ENCODE measurements around the gene SPATS2L. TPM values are rescaled to one million over a fixed set of nuclear protein-coding genes. Genes with fewer than 3 reads are reported as not detected.

SPATS2L gene
- total and polyA plus RNA-seq, 2 donors (not counting 1 experiment from before 2014, with no cell fraction given) = 0.27 to 0.44 TPM

DNA sequence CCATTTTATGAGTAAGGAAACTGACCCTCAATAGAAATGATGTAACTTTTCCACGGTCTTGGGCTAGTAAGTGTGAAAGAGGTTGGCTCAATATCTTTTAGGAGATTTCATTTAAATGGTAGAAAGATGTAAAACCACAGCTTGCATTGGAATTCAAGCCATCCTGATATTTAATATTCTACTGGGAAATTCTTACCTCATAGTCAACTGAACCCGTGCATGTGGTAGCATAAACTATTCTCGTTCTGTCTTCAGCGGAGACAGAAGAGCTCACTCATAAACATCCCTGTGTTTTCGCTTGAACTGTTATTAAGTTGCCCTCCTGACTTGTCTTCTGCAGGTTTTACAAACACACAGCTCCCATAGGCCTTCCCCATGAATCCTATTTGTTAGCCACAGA, 8.5 kb upstream of the SPATS2L start:
- no peak overlapping the region for H3K4me2 ChIP-seq (replicated peaks; ENCODE audit: low read depth, low read length, poor library complexity, severe bottlenecking)
- ATAC-seq (ENCODE audit: low read depth) (no peak), DNase-seq (no peak)
- no peak overlapping the region for H3K27ac Mint-ChIP-seq
- H3K4me1 Mint-ChIP-seq = no peaks in the 10 kb centered on the region
- TF ChIP-seq, protein P1, sequence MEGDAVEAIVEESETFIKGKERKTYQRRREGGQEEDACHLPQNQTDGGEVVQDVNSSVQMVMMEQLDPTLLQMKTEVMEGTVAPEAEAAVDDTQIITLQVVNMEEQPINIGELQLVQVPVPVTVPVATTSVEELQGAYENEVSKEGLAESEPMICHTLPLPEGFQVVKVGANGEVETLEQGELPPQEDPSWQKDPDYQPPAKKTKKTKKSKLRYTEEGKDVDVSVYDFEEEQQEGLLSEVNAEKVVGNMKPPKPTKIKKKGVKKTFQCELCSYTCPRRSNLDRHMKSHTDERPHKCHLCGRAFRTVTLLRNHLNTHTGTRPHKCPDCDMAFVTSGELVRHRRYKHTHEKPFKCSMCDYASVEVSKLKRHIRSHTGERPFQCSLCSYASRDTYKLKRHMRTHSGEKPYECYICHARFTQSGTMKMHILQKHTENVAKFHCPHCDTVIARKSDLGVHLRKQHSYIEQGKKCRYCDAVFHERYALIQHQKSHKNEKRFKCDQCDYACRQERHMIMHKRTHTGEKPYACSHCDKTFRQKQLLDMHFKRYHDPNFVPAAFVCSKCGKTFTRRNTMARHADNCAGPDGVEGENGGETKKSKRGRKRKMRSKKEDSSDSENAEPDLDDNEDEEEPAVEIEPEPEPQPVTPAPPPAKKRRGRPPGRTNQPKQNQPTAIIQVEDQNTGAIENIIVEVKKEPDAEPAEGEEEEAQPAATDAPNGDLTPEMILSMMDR (IDR thresholded peaks at IDR 0.05) = no peak
- TF ChIP-seq EZH2 (IDR thresholded peaks at IDR 0.05; ENCODE audit: borderline replicate concordance, insufficient read depth, low read depth, low read length, poor library complexity, severe bottlenecking) = no peak
- no peaks in the 10 kb centered on the region for H3K4me1 ChIP-seq (ENCODE audit: control insufficient read depth in 2 of 2, insufficient read depth in 2 of 2, low read length in 2 of 2)
- no peak overlapping the region for H2AFZ ChIP-seq (ENCODE audit: insufficient read depth, low read depth, low read length, poor library complexity, severe bottlenecking)
- no peaks in the 10 kb centered on the region for H3K36me3 ChIP-seq (replicated peaks in 1 of 2; ENCODE audit: control extremely low read depth in 1 of 2, control insufficient read depth in 1 of 2, extremely low read depth in 1 of 2, insufficient read depth in 2 of 2, low read length in 1 of 2)
- H3K4me3 ChIP-seq (ENCODE audit: control extremely low read depth in 1 of 5, extremely low read depth in 1 of 5, insufficient read depth in 1 of 5, low read depth in 2 of 5, low read length in 4 of 5) = no peak overlapping the region
- intact Hi-C loops (cut with micrococcal nuclease) = no loop called here
- no peak overlapping the region for H3K27ac ChIP-seq (ENCODE audit: low read length in 2 of 2)
- H4K20me1 ChIP-seq (ENCODE audit: control insufficient read depth, insufficient read depth, low read length, poor library complexity, severe bottlenecking) = no peaks in the 10 kb centered on the region
- POLR2A ChIA-PET = no interaction called here
- no peaks in the 10 kb centered on the region for H3K9me3 ChIP-seq (ENCODE audit: control extremely low read depth in 1 of 3, control insufficient read depth in 2 of 3, insufficient read depth in 1 of 3, low read length in 2 of 3)
- peaks cover 31% of the 10 kb centered on the region for H3K27me3 Mint-ChIP-seq
- WGBS (ENCODE audit: insufficient coverage) = 93% methylated on average over 4 of the region's 5 CpGs
- H3K79me2 ChIP-seq (ENCODE audit: control insufficient read depth, insufficient read depth, low read length) = no peaks in the 10 kb centered on the region
- peaks cover 0 to 6% (median 0%) of the 10 kb centered on the region in 4 experiments for H3K27me3 ChIP-seq (replicated peaks in 1 of 4; ENCODE audit: control extremely low read depth in 1 of 4, control insufficient read depth in 3 of 4, insufficient read depth in 4 of 4, low read length in 3 of 4)
- no peak overlapping the region for H3K9ac ChIP-seq (ENCODE audit: low read length)
- CTCF ChIA-PET = no interaction called here
- no peak overlapping the region for H3K4me3 Mint-ChIP-seq
- no peaks in the 10 kb centered on the region for H3K9me3 Mint-ChIP-seq (ENCODE audit: insufficient read depth)

- Histone ChIP-seq H3K4me3 (ENCODE audit: control extremely low read depth in 1 of 5, extremely low read depth in 1 of 5, insufficient read depth in 1 of 5, low read depth in 2 of 5, low read length in 4 of 5) (no peak overlapping the region), H3K79me2 (ENCODE audit: control insufficient read depth, insufficient read depth, low read length) (no peaks in the 10 kb centered on the region), H3K9me3 (ENCODE audit: control extremely low read depth in 1 of 3, control insufficient read depth in 2 of 3, insufficient read depth in 1 of 3, low read length in 2 of 3) (no peaks in the 10 kb centered on the region), H3K27me3 (replicated peaks in 1 of 4; ENCODE audit: control extremely low read depth in 1 of 4, control insufficient read depth in 3 of 4, insufficient read depth in 4 of 4, low read length in 3 of 4) (peaks cover 0 to 7% (median 0%) of the 10 kb centered on the region in 4 experiments), H3K9ac (ENCODE audit: low read length) (no peak overlapping the region), H2AFZ (ENCODE audit: insufficient read depth, low read depth, low read length, poor library complexity, severe bottlenecking) (no peak overlapping the region), H3K4me2 (replicated peaks; ENCODE audit: low read depth, low read length, poor library complexity, severe bottlenecking) (no peak overlapping the region), H3K36me3 (replicated peaks in 1 of 2; ENCODE audit: control extremely low read depth in 1 of 2, control insufficient read depth in 1 of 2, extremely low read depth in 1 of 2, insufficient read depth in 2 of 2, low read length in 1 of 2) (no peaks in the 10 kb centered on the region), H4K20me1 (ENCODE audit: control insufficient read depth, insufficient read depth, low read length, poor library complexity, severe bottlenecking) (no peaks in the 10 kb centered on the region), H3K4me1 (ENCODE audit: control insufficient read depth in 2 of 2, insufficient read depth in 2 of 2, low read length in 2 of 2) (no peaks in the 10 kb centered on the region), H3K27ac (ENCODE audit: low read length in 2 of 2) (no peak overlapping the region)
- TF ChIP-seq, protein P1 (IDR thresholded peaks at IDR 0.05) = no peak
- no peak for TF ChIP-seq EZH2 (IDR thresholded peaks at IDR 0.05; ENCODE audit: borderline replicate concordance, insufficient read depth, low read depth, low read length, poor library complexity, severe bottlenecking)
- H3K9me3 Mint-ChIP-seq (ENCODE audit: insufficient read depth) = no peaks in the 10 kb centered on the region
- DNase-seq (no peak), ATAC-seq (ENCODE audit: low read depth) (no peak)
- 100% methylated on average over 1 of the region's 3 CpGs for WGBS (ENCODE audit: insufficient coverage)
- CTCF ChIA-PET = no interaction called here
- H3K4me3 Mint-ChIP-seq = no peak overlapping the region
- no peaks in the 10 kb centered on the region for H3K4me1 Mint-ChIP-seq
- no peak overlapping the region for H3K27ac Mint-ChIP-seq
- H3K27me3 Mint-ChIP-seq = peaks cover 39% of the 10 kb centered on the region
- intact Hi-C loops (cut with micrococcal nuclease) = no loop called here
- POLR2A ChIA-PET = no interaction called here
Observed at GRCh38 chr2:200298816-200299215, 7.7 kb upstream of the SPATS2L start.
